Right forelimb (tissue), 1 donor: ENCODE results near the gene KL.

ENCODE experiments used
- DNase-seq: peaks from one replicate; pipeline ENCODE4 v3.0.0-alpha.2; 2018

KL gene

DNA sequence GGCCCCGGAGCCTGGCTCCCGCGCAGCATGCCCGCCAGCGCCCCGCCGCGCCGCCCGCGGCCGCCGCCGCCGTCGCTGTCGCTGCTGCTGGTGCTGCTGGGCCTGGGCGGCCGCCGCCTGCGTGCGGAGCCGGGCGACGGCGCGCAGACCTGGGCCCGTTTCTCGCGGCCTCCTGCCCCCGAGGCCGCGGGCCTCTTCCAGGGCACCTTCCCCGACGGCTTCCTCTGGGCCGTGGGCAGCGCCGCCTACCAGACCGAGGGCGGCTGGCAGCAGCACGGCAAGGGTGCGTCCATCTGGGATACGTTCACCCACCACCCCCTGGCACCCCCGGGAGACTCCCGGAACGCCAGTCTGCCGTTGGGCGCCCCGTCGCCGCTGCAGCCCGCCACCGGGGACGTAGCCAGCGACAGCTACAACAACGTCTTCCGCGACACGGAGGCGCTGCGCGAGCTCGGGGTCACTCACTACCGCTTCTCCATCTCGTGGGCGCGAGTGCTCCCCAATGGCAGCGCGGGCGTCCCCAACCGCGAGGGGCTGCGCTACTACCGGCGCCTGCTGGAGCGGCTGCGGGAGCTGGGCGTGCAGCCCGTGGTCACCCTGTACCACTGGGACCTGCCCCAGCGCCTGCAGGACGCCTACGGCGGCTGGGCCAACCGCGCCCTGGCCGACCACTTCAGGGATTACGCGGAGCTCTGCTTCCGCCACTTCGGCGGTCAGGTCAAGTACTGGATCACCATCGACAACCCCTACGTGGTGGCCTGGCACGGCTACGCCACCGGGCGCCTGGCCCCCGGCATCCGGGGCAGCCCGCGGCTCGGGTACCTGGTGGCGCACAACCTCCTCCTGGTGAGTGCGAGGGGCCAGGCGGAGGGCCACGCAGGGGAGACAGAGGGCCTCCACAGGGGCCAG, at the start of gene KL:
Gene KL, plus strand, starts transcription at position 10 of the 909 bp plus-strand sequence. Its CDS starts 18 bp downstream, at position 28.
- peak; percentile 68 for DNase-seq

DNA sequence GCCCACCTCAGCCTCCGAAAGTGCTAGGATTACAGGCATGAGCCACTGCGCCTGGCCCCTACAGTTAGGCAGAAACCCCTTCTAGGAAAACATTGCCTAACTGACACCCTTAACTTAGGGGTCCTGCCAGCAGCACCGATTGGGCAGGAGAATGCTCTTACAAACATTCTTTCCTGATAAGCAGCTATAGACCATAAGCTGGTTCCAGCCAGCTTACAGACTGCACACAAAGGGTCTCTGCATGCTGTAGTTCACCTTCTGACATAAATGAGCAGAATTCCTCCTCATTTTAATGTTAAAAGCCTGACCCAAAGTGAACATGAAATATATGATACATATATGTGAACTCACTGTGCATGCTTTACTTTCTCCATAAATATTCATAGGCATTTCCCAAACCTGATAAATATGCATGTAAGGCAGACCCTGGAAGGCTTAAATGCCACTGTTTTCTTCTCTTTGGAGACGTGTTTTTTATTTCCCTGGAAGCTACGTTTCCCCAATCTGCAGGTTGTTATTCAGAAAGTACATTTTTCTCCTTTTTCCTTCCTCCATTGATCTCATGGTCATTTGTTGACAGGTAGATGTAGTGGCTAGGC, 48.5 kb upstream of the KL start:
- DNase-seq = no peak

GRCh38 chr13:32968316-32968715, 47.9 kb upstream of the KL start:
- no peak for DNase-seq

GRCh38 chr13:32968793-32969192, 47.4 kb upstream of the KL start:
- DNase-seq = no peak

- no peak for DNase-seq
Measured at GRCh38 chr13:32969516-32969941, 46.7 kb upstream of the KL start.

DNA sequence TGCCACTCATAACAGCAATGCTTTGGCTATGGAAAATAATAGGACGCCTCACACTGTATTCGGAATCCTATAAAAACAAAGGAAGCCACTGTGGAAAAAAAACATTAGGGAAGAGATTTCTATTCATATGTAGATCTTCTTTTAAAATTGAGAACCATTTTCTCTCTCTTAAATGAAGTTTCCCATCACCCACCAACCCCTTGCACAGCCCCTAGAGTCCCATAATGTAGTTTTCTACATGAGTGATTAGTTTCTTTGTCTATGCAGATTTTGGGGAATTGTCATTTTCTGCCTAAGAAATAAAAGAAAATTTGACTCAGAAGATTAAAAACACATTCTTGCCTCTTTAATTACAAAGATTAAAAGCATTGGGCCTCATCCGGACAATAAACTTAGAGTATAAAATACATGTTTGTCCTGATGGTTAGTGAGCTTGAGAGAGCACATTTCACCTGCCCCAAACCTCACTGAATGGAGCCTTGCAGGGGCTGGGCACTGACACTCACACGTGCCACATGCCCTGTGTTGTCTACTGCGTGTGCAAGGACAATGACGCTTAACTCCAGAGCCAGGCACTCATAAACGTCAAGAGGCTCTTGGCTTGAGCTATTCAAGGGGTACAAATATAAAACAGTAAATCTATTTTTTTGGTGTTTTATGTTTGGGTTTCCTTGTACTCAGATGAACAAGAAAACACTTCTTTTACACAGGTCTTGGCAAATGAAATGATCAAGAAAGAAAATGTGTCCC, 40.0 kb upstream of the KL start:
- DNase-seq = no peak

DNA sequence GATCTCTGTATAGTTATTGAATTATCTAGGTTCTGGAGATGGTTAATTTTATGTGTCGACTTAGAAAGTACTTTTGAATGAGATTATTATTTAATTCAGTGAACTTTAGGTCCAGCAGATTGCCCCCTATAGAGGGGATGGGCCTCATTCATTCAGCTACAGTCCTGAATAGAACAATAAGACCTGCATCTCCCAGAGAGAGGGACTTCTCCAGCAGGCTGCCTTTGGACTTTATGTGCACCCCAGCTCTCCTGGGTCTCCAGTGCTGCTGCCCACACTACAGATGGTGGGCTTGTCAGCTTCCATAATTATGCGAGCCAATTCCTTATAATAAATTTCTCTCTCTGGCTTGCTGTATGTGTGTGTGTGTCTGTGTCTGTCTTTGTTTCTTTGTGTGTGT, 39.3 kb upstream of the KL start:
- no peak for DNase-seq

GRCh38 chr13:32977321-32977720, 38.9 kb upstream of the KL start:
- no peak for DNase-seq

DNA sequence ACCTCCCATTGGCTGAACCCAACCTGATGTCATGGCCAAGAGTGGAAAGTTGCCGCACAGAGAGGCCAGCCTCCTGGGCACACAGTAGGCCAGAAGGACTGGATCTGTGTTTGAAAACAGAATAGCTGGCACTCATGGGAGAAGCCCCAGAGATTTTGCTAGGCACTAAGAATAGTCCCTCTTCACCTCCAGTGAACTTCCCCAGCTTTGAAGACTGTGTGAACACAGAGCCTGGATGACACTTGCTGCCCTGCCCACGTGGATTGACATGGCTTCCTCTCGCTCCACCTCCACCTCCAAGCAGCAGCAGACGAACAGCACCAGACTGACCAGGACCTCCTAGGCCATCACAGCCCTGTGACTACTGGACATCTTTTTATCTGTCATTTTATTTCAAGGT, 37.9 kb upstream of the KL start:
- no peak for DNase-seq

DNA sequence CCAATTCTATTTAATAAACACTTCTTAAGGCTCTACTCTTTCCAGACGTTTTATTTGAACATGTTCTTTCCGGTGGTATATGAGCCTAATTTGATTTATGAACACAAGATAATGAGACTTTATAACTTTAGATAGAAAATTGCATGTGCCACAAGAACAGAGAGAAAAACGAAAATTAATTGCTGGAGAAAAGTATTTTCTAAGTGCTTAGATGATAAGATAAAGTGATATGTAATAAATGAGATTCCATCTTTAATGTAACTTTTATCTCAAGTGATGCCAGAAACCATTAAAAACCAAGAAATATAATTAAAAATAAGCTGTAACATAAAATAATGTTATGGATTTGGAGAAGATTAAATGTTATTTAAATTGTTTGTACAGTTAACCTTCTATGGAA, 33.2 kb upstream of the KL start:
- no peak for DNase-seq

- no peak for DNase-seq
Measured at GRCh38 chr13:32984857-32985626, 31.2 kb upstream of the KL start.

DNA sequence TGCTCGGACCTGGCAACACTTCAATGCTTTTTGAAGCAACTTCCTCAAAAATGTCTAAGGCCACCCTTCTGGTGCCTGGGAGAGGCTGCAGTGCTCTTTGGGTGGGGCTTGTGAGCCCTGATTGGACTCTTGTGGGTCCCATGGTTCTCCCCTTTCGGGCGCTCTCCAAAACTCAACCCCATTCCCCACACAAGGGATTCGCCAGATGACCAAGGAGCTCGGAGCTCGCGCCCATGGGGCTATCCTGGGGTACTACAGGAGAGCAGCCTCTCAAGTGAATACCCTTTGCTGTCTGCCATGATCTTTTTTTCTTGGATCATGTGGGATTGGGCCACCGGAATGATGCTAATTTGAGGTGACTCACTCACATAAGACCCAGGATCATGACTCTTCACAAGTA, 29.7 kb upstream of the KL start:
- DNase-seq = no peak

DNA sequence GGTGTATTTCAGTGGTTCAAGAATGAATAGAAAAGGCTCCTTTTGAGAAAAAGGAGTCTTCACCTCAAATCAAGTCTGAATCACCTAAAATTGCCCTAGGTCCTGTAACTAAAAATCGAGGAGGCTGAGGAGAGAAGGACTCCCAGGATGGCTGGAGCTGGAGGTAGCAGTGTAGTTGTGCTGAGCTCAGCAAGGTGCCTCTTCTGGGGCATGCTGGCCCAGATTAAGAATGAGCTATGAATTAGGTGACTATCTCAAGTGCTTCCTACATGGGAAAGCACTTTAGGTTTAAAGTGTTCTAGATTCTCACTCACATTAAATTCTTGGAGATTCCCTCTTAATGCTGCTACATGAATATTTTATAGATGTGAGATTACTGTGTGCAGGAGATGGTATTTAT, 28.8 kb upstream of the KL start:
- DNase-seq = no peak

GRCh38 chr13:32988608-32989289, 27.5 kb upstream of the KL start:
- no peak for DNase-seq

DNA sequence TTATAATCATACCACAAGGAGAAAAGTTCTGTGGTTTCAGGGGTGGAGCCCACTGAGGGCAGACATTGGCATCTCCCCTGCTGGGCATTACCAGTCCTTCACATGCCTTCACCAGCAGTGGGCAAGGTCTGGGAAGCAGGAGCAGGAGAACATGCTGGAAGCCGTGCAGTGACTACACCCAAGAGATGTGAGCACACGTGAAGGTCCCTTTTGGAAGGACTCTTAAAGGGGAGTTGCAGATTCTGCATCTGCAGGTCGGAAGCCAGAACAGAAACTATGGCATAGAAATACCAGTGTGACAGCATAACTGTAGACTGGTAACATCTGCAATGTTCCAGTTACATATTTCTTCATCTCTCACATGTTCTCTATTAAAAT, 26.9 kb upstream of the KL start:
- no peak for DNase-seq

DNA sequence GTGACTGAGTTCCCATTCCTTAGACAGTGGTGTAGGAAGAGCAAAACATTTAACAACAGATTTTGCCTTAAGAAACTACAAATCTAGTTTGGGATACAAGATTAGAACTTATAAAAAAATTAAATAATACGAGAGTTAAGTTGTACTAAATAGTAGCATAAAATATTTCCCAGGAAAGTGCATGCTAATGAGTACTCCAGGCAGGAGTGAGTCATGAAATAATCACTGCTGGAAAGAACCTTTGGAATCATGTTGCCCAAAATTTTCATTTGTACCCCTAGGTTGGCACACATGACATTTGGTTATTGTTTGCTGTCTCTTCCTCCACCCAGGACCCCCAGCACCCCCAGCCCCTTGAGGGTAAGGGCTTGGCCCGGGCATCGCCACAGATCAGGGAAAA, 26.3 kb upstream of the KL start:
- no peak for DNase-seq

- DNase-seq = no peak
Measured at GRCh38 chr13:32993145-32993544, 23.1 kb upstream of the KL start.

GRCh38 chr13:32997399-32997798, 18.8 kb upstream of the KL start:
- DNase-seq = no peak

DNA sequence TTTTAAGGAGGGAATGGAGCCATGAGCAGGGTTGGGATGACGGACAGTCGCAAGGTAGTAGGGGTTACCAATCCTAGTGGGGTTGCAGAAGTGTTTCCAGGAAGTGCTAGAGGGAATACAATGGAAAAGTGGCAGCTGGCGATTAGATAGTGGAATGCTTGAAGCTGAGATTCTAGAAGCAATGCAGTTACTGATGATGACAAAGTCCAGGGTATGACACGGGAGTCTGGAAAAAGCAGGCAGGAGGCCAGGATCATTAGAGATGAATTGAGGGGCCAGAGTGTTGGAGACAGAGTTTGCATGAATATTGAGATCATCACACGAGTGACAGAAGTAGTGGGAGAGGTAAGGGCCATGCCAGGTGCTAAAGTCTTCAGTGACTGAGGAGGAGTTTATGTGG, 17.3 kb upstream of the KL start:
- DNase-seq = no peak

DNA sequence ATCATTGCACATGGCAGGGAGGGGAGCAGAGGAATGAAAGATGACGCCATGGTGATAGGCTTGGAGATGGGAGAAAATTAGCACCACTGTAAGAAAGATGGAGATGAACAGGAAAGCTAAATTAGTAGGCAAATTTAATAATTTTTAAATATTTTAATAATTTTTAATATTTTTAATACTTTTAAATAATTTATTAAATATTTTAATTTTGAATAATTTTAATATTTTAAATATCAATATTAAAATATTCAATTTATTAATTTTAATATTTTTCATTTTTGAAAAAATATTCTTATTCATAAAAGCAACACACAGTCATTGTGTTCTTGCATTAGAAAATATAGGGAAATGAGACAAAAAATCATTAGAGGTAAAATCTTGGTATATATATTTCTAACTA, 15.9 kb upstream of the KL start:
- DNase-seq = no peak

- DNase-seq = no peak
Measured at GRCh38 chr13:33003458-33004019, 12.7 kb upstream of the KL start.

DNA sequence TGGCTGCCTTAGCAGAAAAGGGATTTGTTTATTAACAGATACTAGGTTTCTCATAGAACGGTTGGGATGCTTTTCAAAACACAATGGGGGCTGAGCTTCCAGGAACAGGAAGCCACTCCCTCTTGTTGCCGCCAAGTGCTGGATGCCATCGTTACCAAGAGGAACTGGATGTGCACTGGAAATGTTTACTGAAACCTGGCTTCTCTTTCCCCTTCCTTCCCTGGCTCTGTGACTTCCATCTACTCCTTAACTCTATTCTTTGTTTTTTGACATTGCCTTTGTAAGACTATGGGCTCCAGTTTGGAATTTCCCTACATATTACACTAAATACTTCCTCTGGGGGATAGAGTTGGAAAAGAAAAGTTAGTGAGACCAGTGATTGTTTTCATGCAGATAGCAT, 11.7 kb upstream of the KL start:
- DNase-seq = no peak
